Transverse colon (tissue), 4 donors: ENCODE data around the gene ABCF1. TPM values are rescaled to one million over a fixed set of nuclear protein-coding genes. Genes with fewer than 3 reads are reported as not detected.

ENCODE experiments used
- DNase-seq: peaks from one replicate; pipeline ENCODE4 v3.0.0-alpha.2; 2019
- H3K27ac ChIP-seq, 4 donors: fragments of 200-600 bp; sonication (generic); 2 replicates each; pipeline ENCODE4 v1.5.1; 2016 to 2018; ENCODE audit warnings: inconsistent platforms in 4 of 4
- H3K27me3 ChIP-seq: fragments of 200-600 bp; sonication (generic); 2 replicates; pipeline ENCODE4 v1.5.1; 2017; ENCODE audit warnings: inconsistent platforms
- H3K36me3 ChIP-seq, 4 donors: fragments of 200-600 bp; sonication (generic); 2 replicates each; pipeline ENCODE4 v1.5.1; 2017 to 2019; ENCODE audit warnings: inconsistent platforms in 4 of 4
- H3K4me1 ChIP-seq, 4 donors: fragments of 200-600 bp; sonication (generic); 2 replicates each; pipeline ENCODE4 v1.5.1; 2017 to 2020; ENCODE audit warnings: inconsistent platforms in 4 of 4
- H3K4me3 ChIP-seq, 4 donors: fragments of 200-600 bp; sonication (generic); 1 replicate in 1 of 4; 2 replicates in 3 of 4; pipeline versions ENCODE4 v1.5.1 to v1.6.1; 2017 to 2019; ENCODE audit warnings: inconsistent platforms in 4 of 4
- H3K9me3 ChIP-seq, 2 donors: fragments of 200-600 bp; sonication (generic); 2 replicates each; pipeline ENCODE4 v1.5.1; 2017 to 2019; ENCODE audit warnings: inconsistent platforms in 2 of 2
- EP300 ChIP-seq: sonication (generic); formaldehyde crosslinking; IDR thresholded peaks from one replicate; pipeline ENCODE4 v1.6.1; 2017; ENCODE audit warnings: antibody characterized with exemption, low read depth
- POLR2A ChIP-seq: fragments of 450-650 bp; IDR thresholded peaks from one replicate; pipeline ENCODE4 v1.6.1; 2016; ENCODE audit warnings: antibody characterized with exemption, mild to moderate bottlenecking, moderate library complexity
- POLR2AphosphoS5 ChIP-seq, 3 donors: sonication (generic); formaldehyde crosslinking; IDR thresholded peaks; one replicate each; pipeline ENCODE4 v1.6.1; 2016; ENCODE audit warnings: antibody characterized with exemption in 3 of 3
- WGBS, 2 donors: methylation state at CpG; one replicate each; pipeline ENCODE4 v1.1.5; 2018; ENCODE audit warnings: low coverage in 1 of 2; 5-methylcytosine and 5-hydroxymethylcytosine counted together
- in situ Hi-C, 4 donors: fragments of 200-750 bp; cut with MboI; loops; one replicate each; pipeline versions ENCODE4 v1.15.0 to v1.15.1; 2017; ENCODE audit warnings: low sequenced_read_pairs in 3 of 4, low pct_ligation_motif_present in 1 of 4, low pct_unique_long_range_greater_than_20kb in 1 of 4
- intact Hi-C: fragments of 100-400 bp; cut with DNase I; formaldehyde crosslinking; loops from one replicate; pipeline ENCODE4 v1.15.1; 2023; ENCODE audit warnings: low total_unique reads
- total RNA-seq, 4 donors: library from RNA; depleted of rRNA; stranded (reverse); fragments of >200 nt; gene quantifications; one replicate each; pipeline ENCODE4 v1.1.0, GENCODE V29; 2016
- TF ChIP-seq, protein P1 (sequence below), 5 experiments: fragments of 200-600 bp in 3 of 5; fragments of 450-650 bp in 2 of 5; sonication (generic) in 3 of 5; IDR thresholded peaks; 1 replicate in 2 of 5; 2 replicates in 3 of 5; pipeline ENCODE4 v1.5.1; 2016 to 2017; ENCODE audit warnings: antibody characterized with exemption in 5 of 5, inconsistent platforms in 3 of 5, mild to moderate bottlenecking in 2 of 5, moderate library complexity in 1 of 5

The ABCF1 gene
- total RNA-seq, 4 donors from 2014 or later = 33.0 to 52.0 (median 40.1) TPM

DNA sequence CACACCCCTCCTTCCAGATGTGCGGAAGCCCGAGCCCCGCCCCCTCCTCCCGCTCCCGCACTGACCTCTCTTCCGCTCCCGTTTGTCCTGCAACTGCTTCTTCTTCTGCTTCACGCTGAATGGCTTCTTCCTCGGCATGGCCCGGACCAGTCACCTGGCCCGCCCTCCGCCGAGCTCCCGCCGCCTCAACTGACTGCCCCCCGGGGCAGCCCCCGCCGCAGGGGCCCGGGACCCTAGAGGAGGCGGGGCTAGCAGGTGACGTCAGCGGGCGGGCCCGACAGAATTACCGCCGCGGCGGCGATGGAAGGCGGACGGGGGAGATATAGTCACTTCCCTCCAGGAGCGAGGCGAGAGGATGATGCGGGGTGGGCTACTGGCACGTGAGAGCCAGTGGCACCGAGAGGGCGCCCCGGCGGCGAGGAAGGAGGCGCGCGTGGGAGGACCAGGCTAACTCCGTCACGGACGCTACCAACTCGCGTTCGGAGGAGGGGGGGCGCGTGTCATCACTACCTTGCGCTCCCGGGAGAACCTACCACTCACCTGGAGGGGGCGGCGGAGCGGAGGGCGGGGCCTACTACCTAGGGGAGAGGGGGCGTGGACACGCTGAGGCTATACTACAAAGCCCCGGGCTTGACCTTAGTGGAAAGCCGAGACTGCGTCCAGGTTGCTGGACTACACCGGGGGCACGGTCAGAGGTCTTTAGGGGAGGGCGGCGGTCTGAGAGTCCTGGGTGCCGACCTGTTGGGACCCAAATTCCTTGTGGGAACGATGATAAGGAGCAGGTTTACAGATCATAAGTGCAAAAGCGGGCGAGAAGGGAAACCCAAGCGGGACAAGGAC lies 15.0 kb upstream of the ABCF1 start, which contains the start of gene GNL1:
GNL1 (minus strand) TSS at position 424 of the 840 bp plus-strand sequence; CDS start at position 138, 286 bp downstream.
- Histone ChIP-seq H3K27ac (peak within 1 kb of the TSS; percentile 96 to 99 (median 98)), H3K36me3 (peaks cover 0 to 19% (median 0%) of the 10 kb centered on the region in 4 donors), H3K4me3 (peak within 1 kb of the TSS; percentile 74 to 91 (median 84)), H3K4me1 (peaks cover 9 to 22% (median 18%) of the 10 kb centered on the region in 4 donors), H3K9me3 (no peaks in the 10 kb centered on the region), H3K27me3 (no peaks in the 10 kb centered on the region)
- TF ChIP-seq POLR2A (peak; percentile 63), EP300 (no peak), POLR2AphosphoS5 (IDR thresholded peaks at IDR 0.05) (peak; percentile 27 to 79 (median 73))
- TF ChIP-seq, protein P1, sequence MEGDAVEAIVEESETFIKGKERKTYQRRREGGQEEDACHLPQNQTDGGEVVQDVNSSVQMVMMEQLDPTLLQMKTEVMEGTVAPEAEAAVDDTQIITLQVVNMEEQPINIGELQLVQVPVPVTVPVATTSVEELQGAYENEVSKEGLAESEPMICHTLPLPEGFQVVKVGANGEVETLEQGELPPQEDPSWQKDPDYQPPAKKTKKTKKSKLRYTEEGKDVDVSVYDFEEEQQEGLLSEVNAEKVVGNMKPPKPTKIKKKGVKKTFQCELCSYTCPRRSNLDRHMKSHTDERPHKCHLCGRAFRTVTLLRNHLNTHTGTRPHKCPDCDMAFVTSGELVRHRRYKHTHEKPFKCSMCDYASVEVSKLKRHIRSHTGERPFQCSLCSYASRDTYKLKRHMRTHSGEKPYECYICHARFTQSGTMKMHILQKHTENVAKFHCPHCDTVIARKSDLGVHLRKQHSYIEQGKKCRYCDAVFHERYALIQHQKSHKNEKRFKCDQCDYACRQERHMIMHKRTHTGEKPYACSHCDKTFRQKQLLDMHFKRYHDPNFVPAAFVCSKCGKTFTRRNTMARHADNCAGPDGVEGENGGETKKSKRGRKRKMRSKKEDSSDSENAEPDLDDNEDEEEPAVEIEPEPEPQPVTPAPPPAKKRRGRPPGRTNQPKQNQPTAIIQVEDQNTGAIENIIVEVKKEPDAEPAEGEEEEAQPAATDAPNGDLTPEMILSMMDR (IDR thresholded peaks at IDR 0.05) = peak in 2 of 5 experiments; percentile 30 to 41
- 2% methylated on average over 31 of the region's 71 CpGs; no CpG with 5 or more reads in 1 of the 2 donors for WGBS, 2 donors
- in situ Hi-C loops (no loop called here), intact Hi-C loops (no loop called here)
- peak; percentile 99 for DNase-seq

DNA sequence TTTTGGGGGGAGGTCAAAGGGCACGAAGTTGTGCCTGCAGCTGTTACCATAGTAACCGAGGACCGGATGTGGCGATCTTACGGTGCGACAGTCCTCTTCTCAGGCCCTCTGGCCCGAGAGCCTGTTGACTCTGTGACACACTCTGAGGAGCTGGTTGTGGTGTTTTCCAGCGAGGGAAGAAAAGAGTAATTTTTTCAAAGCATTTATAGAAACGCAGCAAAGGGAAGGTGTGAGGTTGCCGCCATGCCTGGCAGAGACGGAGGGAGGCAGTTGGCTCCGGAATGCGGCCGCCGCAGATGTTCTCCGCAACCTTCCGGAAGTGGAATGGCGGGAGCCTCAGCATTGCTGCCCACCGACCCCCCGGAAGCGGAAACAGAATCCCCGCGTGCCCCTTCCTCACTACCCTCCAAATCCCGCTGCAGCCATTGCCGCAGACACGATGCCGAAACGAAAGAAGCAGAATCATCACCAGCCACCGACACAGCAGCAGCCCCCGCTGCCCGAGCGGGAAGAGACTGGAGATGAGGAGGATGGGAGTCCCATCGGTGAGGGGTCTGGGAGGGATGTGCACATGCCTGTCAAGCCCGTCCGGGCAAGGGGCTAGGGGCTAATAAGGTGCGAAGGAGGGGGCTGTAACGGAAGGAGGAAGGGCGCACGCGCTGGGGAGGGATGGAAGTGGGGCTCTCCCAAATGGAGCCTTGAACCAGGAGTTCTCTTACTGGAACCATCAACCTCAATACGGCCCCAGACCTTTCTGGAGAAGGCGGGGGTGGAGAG lies 14.1 kb upstream of the ABCF1 start, which contains the start of gene PRR3:
PRR3 (plus strand) TSS at position 390 of the 777 bp plus-strand sequence; CDS start at position 440, 50 bp downstream.
- Histone ChIP-seq H3K9me3 (no peaks in the 10 kb centered on the region), H3K27me3 (no peaks in the 10 kb centered on the region), H3K4me3 (peak within 1 kb of the TSS; percentile 74 to 91 (median 84)), H3K4me1 (peaks cover 9 to 22% (median 18%) of the 10 kb centered on the region in 4 donors), H3K36me3 (peaks cover 0 to 14% (median 0%) of the 10 kb centered on the region in 4 donors), H3K27ac (peak within 1 kb of the TSS; percentile 96 to 99 (median 98))
- in situ Hi-C loops (no loop called here), intact Hi-C loops (no loop called here)
- TF ChIP-seq EP300 (peak; percentile 20), POLR2A (peak; percentile 72), POLR2AphosphoS5 (IDR thresholded peaks at IDR 0.05) (peak; percentile 33 to 64 (median 61))
- TF ChIP-seq, protein P1 (IDR thresholded peaks at IDR 0.05) = no peak
- DNase-seq = peak; percentile 91
- WGBS, 2 donors = 0 to 1% methylated on average over 15 to 42 of the region's 42 CpGs

DNA sequence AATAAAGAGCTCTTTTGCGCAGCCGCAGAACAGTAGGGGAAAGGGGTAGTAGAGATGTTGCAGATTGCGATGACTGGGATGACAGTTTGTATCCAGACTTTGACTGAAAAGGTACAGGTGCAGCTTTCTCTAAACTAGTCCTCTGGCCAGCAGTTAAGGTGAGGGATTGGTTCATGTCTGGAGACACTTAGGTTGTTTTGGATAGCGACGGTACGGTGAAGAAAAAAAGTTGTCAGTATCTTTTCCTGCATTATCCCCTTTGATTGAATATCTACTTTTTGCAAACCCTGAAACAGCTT lies 13.6 kb upstream of the ABCF1 start:
- intact Hi-C loops = no loop called here
- 0 to 2% methylated on average over 2 to 6 of the region's 6 CpGs for WGBS, 2 donors

More for the DNA sequence above, 13.6 kb upstream of the ABCF1 start:
- Histone ChIP-seq H3K9me3 (no peaks in the 10 kb centered on the region), H3K27ac (peak overlapping the region; percentile 96 to 99 (median 98)), H3K27me3 (no peaks in the 10 kb centered on the region), H3K36me3 (peaks cover 0 to 14% (median 2%) of the 10 kb centered on the region in 4 donors), H3K4me3 (peak overlapping the region; percentile 74 to 91 (median 84)), H3K4me1 (peaks cover 9 to 22% (median 18%) of the 10 kb centered on the region in 4 donors)
- DNase-seq = no peak
- TF ChIP-seq POLR2A (no peak), POLR2AphosphoS5 (IDR thresholded peaks at IDR 0.05) (no peak), EP300 (no peak)
- TF ChIP-seq, protein P1 (IDR thresholded peaks at IDR 0.05) = no peak
- in situ Hi-C loops = no loop called here
